Activated CD4-positive, alpha-beta T cell treated with anti-CD3 and anti-CD28 coated beads for 48 hours (primary cell): ENCODE data around the gene GABPB1.
"Not testable (repeated sequence)": the region's sequence is repeated elsewhere in the genome, so short reads cannot be mapped to it uniquely, and the experiment has no call there.

Source experiments
- DNase-seq: peaks from one replicate; pipeline ENCODE4 v3.0.0-alpha.2; 2020

GABPB1 gene

DNA sequence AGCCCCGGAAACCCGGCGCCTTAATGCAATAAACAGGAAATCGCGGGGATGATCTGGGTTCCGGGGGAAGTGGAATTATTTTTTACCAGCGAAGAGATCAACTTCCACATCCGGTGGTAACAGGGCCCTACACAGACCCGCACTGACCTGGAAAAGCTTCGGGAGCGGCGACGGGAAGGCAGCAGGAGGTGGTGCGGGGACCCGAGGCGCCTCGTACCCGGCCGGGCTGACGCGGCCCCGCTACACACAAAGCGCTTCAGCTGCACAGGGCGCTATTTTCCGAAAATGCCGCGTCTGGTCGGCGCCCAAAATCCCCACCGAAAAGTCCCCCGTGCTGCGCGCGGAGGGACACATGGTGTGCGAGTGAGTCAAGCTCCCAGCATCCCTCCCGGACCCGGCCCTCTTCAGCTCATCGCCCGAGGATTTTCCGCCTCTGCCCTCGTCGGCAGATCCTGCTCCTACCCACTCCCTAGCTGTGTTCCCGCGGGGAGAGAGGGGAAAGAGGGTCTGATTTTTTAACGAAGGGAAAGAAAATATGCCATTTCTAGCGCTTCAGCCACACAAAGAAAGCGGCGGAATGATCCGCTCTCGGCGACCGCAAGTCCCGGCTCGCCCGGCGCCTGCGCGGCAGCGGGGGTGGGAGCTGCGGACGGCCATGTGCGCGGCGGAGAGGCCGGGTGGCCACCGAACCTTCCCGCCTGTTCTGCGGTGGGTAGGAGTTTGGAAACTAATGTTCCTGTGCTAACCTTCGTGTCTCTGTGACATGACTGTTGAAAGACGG lies at the start of gene GABPB1:
GABPB1 (minus strand) TSS at position 361 of the 781 bp plus-strand sequence. CDS start 45,400 bp downstream, outside the sequence.
- DNase-seq: peak; percentile 92

DNA sequence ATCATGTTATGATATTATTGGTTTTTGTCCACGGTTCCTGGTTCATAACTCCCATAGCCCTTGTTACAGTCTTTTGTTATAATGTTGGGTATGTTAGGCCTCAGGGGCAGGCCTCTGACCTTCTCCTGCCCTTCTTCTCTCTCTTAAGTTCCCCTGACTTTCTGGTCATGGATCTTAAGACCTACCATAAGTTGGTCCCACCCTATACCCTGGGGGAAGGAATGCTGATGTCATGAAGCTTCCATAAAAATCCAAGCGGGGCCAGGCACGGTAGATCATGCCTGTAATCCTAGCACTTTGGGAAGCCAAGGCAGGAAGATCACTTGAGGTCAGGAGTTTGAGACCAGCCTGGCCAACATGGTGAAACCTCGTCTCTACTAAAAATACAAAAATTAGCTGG lies 36.6 kb upstream of the GABPB1 start:
- not testable (repeated sequence) for DNase-seq

DNA sequence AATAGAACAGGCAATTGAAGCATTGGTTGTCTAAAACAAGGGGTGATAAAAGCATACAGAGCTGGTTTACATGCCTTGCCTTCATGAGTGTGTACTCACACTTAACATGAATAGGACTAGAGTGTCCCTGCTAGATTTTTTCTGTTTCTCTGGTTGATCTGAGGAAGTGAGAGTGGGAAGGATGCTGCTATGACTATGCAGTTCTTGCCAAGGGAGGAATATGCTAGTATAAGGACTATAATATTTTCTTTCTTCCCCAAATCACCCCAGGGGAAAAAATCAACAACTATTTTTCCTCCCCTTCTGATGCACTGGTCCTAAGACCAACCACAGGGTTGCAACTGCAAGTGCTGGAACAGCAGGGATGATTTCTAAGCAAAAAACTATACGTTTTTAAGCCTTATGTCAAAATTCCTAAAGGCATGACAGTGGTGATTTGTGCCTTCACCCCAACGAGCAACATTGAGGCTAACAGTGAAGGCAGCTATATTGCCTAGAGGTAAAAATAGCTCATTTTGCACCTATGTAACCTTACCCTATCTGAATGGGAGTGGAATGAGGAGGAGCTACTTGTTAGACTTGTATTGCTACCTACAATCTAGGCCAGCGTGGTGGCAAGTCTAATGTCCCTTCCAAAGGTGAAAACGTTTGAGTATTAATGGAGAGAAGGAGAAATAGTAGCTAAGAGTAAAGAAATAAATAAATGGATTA lies 35.7 kb upstream of the GABPB1 start:
- DNase-seq: no peak

DNA sequence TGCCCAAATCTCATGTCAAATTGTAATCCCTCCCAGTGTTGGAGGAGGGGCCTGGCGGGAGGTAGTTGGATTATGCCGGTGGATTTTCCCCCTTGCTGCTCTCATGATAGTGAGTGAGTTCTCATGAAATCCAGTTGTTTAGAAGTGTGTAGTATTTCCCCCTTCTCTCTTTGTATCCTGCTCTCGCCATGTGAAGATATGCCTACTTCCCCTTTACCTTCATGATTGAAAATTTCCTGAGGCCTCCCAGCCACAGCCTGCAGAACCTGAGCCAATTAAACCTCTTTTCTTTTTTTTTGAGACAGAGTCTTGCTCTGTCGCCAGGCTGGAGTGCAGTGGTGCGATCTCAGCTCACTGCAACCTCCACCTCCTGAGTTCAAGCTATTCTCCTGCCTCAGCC lies 27.4 kb upstream of the GABPB1 start:
- not testable (repeated sequence) for DNase-seq

DNA sequence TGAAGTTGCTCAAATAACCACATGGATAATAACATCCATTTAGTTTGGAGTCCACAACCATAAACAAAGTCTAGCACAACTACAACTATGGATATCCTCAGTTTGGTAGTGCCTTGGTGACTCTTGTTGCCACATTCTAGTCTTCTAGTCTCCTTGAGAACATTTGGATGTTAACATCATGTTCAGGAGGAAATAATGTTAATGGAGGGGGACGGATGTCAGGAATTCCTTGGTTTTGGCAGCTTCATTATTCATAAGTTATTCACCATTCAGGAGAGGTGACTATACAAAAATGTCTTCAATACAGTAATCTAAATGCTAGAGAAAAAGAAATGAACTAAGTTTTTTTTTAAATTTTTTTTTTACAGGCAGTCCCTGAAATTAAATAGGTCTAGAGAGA lies 26.4 kb upstream of the GABPB1 start:
- no peak for DNase-seq

DNA sequence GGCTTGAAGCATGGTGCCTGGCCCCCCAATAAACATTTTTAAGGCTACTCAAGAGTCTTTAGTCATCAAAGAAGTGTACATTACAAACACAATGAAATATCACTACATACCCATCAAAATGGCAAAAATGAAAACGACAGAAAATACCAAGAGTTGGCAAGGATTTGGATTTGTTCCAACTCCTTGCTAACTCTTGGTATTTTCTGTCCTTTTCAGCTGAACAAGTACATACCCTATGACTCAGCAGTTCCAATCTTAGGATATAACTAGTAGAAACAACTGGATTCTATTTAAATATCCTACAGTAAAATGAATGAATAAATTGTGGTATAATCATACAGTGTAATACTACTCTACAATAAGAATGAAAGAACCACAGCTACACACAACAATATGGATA lies 25.1 kb upstream of the GABPB1 start:
- DNase-seq: no peak

DNA sequence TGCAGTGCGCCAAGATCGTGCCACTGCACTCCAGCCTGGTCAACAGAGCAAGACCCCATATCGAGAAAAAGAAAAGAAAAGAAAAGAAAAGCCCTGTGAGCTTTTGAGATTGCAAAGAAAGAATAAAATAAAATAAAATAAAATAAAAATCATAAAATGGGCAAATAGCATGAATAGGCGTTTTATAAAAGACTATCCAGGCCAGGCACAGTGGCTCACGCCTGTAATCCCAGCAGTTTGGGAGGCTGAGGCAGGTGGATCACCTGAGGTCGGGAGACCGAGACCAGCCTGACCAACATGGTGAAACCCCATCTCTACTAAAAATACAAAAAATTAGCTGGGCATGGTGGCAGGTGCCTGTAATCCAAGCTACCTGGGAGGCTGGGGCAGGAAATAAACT lies 24.4 kb upstream of the GABPB1 start:
- not testable (repeated sequence) for DNase-seq

DNA sequence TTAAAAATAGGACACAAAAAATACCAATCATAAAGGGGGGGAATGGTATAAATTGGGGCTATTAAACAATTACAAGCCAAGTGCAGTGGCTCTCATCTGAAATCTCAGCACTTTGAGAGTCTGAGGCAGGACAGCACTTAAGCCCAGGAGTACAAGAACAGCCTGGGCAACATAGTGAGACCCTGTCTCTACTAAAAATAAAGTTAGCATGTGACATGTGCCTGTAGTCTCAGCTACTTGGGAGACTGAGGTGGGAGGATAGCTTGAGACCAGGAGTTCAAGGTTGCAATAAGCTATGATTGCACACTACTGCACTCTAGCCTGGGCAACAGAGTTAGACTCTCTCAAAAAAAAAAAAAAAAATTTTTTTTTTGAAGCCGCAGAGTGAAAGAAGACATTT lies 23.8 kb upstream of the GABPB1 start:
- DNase-seq: no peak

DNA sequence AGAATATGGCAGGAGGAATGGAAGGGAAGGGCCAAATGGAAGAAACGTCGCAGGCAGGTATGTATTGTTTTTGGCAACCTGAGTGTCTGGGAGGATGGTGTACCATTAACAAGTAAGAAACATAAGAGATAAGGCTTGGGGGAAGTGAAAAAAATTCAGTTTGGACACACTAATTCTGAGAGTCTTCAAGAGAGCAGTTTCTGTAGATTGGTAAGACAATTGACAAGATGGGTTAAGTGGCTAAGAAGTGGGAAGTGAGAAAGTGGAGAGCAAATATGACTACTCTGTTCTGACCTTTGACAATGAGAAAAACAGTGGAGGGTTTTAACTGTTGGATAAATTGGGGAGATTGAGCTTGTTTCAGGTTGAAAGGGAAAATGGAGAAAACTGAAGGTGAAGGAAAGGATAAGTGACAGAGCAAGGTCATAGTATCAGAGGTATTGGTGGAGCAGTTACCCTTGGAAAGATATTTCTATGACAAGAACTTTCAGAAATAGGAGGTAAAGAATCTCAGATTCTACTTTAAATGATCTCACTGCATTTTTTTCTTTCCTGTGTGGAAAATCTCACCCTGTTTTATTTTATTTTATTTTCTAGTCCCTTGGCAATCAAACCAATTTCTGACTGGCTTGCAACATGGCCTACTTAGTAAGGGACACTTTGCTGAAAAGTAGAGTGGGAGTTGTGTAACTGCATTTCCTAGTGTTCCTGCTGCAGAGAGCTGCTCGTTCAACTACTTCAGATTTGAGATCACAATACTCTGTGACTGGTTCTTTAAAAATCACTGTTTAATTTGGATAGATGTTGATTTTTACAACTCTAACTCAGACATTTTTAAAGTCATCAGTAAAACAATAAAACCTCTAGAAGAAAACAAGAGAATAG lies 23.1 kb upstream of the GABPB1 start:
- DNase-seq: no peak

DNA sequence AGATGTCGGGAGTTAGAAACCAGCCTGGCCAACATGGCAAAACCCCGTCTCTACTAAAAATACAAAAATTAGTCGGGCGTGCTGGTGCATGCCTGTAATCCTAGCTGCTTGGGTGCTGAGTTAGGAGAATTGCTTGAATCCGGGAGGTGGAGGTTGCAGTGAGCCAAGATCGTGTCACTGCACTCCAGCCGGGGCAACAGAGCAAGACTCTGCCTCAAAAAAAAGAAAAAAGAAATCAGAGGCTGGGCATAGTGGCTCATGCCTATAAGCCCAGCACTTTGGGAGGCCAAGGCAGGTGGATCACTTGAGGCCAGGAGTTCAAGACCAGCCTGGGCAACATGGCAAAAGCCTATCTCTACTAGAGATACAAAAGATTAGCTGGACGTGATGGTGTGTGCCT lies 14.6 kb upstream of the GABPB1 start:
- DNase-seq: not testable (repeated sequence)

DNA sequence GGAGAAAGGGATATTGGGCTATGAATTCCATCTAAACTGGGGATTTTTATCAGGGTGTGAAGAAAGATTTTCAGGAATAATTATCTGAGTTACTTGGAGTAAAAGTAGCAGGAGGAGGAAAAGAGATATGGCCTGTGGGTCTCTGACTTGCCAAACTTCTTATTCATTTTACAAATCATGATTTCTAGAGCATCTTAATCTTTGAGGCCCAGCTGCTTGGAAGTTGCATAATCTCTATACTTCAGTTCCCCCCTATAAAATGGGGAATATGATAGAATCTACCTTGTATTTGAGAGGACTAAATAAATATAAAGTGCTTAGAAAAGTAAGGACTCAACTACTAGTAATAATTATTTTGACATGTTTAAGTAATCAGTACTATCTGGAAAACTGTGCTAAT lies 11.0 kb upstream of the GABPB1 start:
- DNase-seq: no peak

DNA sequence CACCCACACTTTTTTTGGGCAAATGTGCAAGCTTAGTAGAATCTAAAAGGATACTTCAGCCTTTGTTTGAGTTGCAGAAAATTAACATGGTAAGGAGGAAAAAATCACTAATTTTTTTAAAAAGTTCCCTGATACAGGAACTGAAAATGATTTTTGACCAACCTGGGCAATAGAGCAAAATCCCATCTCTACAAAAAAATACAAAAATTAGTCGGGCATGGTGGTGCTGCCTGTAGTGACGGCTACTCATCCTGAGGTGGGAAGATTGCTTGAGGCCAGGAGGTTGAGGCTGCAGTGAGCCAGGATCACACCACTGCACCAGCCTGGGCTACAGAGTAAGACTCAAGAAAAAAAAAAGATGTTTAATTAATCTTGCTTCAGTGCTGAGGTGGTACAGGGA lies 10.6 kb upstream of the GABPB1 start:
- no peak for DNase-seq

DNA sequence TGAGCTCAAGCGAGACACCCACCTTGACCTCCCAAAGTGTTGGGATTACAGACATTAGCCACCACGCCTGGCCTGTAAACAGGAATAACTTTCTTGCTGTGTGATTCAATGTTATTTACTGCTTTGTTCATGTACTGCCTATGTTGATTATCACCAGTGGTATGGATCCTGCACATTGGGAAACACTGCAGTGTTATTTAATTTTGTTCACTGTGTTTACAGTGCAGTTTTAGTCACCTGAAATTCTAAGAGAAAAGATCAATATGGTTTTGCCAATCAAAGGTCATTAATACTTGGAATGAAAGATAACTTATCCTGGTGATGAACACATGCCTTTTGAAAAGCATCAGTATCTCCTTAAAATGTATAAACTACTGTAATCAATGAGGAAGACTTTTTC lies 8.6 kb upstream of the GABPB1 start:
- DNase-seq: no peak

DNA sequence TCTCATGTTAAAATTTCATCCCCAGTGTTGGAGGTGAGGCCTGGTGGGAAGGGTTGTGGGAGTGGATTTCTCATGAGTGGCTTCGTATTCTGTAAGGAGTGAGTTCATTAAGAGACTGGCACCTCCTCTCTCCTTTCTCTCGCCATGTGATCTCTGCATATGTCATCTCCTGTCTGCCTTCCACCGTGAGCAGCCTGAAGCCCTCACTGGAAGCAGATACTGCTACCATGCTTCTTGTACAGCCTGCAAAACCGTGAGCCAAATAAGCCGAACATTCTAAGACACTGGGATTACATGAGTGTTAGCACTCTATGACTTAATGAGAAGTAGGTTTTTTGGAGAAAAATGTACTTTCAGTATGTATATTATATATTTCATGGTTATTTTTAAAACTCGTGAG lies 6.8 kb upstream of the GABPB1 start:
- DNase-seq: no peak

DNA sequence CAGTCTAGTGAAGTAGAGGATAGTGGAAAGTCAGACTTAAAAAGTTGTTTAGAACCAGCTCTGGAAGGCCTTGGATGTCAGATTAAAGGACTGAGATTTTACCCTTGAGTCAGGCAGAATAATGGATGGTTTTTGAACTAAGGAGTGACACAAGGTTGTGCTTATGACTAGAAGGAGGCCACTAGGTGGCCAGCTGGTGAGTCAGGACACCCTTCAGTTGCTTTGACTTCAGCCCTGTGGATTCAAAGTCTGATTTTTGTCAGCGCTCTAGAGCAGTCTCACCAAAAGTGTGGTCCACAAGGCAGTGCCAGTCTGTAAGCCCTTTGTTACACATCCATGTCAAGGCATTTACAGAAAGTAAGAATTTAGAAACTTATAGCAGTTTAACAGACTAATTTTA lies 3.8 kb upstream of the GABPB1 start:
- DNase-seq: peak; percentile 50

DNA sequence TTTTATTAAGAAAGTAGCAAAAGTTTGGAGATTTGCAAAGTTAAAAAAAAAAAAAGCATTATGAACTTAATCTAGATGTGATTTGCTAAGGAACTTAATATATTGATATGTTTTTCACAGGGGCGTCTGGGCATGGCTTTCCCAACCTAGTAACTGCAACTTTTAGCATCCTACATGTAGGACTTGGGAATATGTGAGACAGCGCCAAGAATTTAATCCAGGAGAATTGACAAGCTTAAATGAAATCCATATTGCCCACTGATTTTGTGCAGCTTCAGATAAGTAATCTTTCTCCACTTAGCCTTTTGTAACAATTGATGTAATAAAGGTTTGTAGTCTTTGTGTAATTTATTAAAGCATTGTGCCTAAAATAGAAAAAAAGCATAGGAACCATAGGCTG lies 982 bp upstream of the GABPB1 start:
- no peak for DNase-seq

DNA sequence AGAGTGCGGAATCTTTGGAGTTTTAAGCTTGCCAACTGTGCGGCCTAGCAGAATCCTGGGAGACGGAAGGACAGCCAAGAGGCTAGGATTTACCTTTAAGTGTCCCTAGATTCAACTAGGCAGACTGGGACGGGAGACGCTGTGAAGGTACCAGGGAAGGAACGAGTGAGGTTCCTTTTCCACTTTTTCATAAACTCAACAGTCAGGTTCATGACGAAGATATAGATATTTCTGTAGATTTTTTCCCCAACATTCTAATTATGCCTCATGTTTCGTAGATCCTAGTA lies 564 bp upstream of the GABPB1 start:
- no peak for DNase-seq

DNA sequence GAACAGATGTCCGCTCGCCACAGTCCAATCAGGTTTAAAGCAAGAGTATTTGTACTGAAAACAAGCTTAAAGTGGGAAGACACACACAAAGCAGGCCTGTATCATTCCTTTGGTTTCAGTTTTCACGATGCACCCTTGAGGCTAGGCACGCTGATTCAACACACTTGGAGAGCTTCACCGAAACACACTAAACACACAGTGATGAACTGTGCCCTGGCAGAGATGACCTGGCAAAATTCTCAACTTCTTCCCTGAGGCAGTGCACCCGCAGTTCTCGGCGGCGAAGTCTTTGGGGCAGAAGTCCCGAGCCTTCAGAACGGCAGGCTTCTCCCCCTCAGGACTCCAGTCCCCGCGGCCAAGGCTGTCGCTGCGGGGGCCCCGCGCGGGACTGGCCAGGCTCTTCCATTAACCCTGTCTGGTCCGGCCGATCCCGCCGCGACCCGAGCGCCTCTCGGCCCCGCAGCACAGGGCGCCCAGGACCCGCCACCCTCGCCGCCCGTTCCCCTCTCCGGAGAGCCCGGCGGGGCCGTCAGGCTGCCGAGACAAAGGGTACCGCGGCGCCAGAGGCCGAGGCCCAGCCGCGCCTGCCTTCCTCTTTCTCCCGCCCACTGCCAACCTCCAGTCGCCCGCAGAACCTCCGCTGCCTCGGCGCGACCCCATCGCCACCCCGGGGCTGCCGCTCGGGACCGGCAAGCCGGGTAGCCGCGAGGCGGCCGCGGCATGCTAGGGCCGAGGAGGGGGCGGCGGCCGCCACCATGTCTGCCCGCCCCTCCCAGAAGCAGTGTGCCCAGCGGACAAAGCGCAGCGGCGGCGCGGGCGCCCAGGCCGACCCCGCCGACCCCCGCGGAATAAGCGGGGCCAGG lies 792 bp downstream of the GABPB1 start:
- peak; percentile 72 for DNase-seq

DNA sequence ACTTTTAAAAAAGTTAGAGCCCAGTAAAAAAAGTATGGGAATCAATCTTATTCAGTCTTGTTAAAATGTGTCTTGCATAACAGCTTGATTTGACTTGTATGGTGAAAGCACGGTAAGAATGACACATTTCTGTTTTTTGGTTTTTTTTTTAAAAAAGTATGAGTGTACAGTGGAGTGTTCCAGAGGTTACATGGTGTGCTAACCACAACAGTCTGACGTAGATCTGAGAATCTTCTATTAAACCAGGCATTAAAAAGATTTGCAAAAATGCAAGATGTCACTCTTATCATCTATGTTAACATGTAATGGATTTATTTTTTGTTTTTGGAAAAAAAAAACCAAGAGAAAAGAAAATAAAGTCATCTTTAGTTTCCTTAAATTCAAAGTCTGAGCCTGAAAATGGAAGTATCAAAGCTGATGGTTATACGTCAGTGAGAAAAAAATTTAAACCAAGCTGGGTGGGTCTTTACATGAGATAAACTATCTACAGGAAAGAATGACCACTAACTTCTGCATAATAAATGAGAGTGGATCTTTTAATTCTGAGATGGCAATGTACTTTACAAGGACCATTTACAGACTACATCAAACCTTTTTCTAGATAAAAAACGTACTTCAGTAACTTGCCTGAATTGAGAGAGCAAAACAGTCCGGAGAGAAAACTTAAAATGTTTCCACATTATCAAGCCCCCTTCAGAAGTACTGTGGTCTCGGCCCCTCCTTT lies 1.6 kb downstream of the GABPB1 start:
- no peak for DNase-seq

DNA sequence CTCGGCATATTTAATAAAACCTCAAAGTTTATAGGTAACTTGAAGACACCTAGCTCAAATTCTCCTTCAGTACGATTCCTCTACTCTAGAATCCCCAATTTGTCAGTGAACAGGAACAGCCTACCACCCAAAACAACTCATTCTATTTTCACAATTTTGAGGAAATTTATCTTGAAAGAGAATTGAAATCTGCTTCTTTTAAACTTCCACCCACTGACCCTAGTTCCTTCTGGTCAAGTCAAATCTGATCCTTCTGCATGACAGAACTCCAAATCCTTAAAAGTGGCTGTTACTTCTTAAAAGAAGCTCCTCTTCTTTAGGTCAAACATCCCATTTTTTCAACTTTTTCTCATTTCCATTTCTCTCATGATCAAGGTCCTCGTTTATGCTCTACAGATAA lies 4.4 kb downstream of the GABPB1 start:
- DNase-seq: no peak

DNA sequence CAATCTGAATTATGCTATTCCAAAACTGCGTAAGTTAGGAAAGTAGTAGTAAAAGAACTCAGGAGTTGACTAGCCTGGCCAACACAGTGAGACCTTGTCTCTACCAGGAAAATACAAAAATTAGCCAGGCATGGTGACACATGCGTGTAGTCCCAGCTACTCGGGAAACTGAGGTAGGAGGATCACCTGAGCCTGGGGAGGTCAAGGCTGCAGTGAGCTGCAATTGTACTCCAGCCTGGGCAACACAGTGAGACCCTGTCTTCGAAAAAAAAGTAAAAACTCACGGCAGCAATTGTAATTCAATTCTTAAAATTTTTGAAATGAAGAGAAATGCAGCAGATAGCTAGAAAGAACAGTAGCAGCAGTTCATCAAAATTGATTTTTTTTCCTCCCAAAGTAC lies 9.7 kb downstream of the GABPB1 start:
- no peak for DNase-seq

DNA sequence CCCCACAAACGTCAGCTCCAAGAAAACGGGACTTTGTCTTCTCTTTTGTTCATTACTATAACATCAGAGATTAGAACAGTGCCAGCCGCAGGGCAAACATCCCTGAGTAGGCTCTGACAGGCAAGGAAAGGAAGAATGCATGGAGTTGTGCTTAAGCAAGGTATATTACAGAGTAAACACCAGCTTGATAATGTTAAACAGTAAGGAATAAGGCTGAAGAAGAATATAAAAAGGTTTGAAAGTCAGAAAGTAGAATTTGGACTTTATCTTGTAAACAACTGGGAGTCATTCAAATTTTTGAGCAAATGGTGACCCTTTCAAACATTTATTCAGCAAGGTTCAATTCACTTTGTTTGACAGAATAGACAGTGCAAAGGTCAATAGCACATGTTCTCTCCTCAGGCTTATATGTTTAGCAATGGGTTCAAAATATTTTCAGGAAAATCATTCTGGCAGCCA lies 11.0 kb downstream of the GABPB1 start:
- DNase-seq: no peak
